Kidney capillary endothelial cell (primary cell): ENCODE results near the gene GCK.
"Not testable (repeated sequence)": the region's sequence is repeated elsewhere in the genome, so short reads cannot be mapped to it uniquely, and the experiment has no call there.

ENCODE experiments used
- DNase-seq: peaks from one replicate; pipeline ENCODE4 v3.0.0-alpha.2; 2018; ENCODE audit warnings: low spot score

GCK gene

GRCh38 chr7:44201813-44202212 lies 12.6 kb upstream of the GCK start:
- no peak for DNase-seq

DNA sequence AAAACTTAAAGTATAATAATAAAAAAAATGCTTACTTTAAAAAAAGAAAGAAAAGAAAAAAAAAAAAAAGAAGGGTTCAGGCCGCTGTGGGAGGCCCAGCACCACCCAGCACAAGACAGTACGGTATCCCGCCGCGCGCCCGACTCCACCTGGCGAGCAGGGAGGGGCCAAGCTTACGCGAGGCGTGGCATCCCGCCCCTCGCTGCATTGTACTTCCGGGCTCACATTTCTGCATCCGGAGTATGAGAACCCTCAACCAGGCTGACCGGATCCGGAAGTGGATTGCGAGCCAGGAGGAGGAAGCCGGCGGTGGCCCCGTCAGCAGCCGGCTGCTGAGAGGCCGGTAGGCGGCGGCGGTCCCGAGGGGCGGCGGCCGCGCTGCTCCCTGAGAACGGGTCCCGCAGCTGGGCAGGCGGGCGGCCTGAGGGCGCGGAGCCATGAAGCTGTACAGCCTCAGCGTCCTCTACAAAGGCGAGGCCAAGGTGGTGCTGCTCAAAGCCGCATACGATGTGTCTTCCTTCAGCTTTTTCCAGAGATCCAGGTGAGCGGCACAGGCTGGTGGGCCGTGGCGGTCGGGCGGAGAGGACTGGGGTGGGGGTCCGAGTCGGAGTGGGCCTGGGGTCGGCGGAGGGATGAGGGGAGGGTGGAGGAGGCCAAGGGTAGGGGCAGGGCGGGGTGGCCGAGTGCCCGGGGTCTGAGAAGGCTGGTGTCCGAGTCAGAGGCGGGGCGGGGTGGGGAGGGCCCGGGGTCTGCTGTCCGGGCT lies 11.6 kb upstream of the GCK start, which contains the start of gene YKT6:
TSS of gene YKT6 (plus strand) at position 280 of the 763 bp plus-strand sequence. CDS start at position 438, 158 bp downstream.
- peak; percentile 89 for DNase-seq

DNA sequence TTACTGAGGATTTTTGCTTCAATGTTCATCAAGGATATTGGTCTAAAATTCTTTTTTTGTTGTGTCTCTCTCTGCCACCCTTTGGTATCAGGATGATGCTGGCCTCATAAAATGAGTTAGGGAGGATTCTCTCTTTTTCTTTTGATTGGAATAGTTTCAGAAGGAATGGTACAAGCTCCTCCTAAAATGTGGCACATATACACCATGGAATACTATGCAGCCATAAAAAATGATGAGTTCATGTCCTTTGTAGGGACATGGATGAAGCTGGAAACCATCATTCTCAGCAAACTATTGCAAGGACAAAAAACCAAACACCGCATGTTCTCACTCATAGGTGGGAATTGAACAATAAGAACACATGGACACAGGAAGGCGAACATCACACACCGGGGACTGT lies 10.9 kb upstream of the GCK start:
- DNase-seq = not testable (repeated sequence)

- no peak for DNase-seq
Observed at GRCh38 chr7:44197474-44197873, 8.2 kb upstream of the GCK start.

- DNase-seq = no peak
Observed at GRCh38 chr7:44196450-44196872, 7.2 kb upstream of the GCK start.

DNA sequence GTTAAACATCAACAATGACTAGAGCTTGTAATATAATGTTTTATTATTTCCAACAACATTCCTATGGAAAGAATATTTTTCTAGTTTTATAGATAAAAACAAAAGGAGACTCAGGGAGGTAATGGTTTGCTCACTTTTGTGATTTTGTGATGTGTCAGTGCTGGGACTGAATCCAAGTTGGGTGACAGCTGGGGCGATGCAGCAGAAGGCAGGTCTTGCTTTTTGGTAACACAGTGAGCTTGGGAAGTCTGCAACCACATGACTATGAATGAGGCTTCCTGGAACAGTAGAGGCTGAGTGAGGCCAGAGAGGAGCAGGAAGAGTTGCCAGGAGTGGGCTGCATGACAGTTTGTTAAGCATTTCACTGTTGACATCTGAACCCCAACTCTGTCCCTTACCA lies 6.7 kb upstream of the GCK start:
- DNase-seq = no peak

GRCh38 chr7:44194562-44195145 lies 5.4 kb upstream of the GCK start:
- DNase-seq = no peak

GRCh38 chr7:44194069-44194468 lies 4.8 kb upstream of the GCK start:
- DNase-seq = no peak

GRCh38 chr7:44193011-44193802 lies 4.0 kb upstream of the GCK start:
- DNase-seq = no peak

GRCh38 chr7:44191171-44191570 lies 1.9 kb upstream of the GCK start:
- no peak for DNase-seq

- DNase-seq = no peak
Observed at GRCh38 chr7:44189993-44190872, 994 bp upstream of the GCK start.

DNA sequence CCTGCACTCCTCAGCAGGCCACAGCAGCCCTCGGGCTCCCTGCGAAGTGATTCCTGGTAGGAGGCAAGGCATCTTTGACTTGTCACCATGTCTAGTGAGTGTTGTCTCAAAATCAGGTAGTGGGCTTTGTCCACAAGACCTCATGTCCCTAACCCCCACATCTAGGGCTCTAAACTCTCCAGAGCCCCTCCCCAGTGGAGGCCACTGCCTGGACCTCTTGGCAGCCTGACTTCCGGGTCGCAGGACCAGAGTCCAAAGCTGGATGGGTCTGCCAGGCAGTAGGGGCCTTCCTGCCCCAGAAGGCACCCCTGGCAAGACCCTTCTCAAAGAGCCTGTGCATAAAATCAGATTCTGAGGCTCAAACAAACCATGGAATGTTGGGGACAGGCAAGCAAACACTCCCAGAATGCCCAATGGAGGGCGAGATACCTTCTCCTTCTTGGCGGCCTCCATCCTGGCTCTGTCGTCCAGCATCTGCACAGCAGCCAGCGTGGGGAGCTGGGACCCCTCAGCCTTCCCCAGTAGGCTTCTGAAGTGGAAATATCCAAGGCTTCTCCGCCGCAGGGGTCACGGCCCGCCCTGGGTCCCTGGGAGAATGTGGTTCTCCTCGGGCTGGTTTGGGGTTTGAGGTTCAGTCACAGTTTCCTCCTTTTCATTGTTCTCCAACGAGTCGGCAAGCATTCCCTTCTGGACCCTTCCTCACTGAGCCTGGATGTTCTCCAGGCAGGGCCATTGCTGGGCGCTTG lies 586 bp downstream of the GCK start:
- DNase-seq = no peak

GRCh38 chr7:44187636-44188416 lies 1.4 kb downstream of the GCK start:
- no peak for DNase-seq

DNA sequence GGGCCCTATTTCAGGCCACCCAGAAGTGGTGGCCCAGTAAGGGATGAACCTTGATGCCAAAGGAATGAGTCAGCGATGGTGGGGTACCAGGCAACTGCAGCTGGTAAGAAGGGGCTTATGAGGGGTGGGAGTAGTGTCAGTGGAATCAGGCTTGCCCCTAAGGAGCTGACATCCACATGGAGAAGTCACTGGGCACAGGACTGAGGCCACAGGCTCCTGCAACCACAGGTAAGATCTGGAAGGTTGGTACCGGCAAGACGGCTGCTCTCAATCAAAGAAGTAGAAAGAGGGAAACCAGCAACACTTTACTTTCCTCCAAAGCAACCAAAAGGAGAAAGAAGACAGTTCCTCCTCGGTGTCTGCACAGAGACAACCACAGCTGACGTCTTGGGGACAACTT lies 2.5 kb downstream of the GCK start:
- DNase-seq = no peak

DNA sequence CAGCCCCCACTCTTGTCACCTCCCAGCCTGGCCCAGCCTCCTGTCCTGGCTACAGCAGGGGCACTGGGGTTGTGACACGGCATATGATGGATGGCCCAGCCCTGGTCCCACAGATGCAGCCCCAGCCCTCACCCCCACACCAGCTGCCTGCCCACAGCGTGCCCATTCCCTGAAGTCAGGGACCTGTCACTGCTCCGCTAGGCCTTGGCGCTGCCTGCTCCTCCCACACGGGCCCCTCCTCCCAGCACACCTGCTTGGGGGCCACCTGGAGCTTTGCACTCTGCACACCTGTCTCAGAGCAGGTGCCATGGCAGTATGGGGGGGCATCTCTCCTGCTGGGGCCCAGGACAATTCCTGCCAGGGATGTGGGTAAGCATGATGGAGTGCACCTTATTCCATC lies 3.5 kb downstream of the GCK start:
- DNase-seq = no peak

DNA sequence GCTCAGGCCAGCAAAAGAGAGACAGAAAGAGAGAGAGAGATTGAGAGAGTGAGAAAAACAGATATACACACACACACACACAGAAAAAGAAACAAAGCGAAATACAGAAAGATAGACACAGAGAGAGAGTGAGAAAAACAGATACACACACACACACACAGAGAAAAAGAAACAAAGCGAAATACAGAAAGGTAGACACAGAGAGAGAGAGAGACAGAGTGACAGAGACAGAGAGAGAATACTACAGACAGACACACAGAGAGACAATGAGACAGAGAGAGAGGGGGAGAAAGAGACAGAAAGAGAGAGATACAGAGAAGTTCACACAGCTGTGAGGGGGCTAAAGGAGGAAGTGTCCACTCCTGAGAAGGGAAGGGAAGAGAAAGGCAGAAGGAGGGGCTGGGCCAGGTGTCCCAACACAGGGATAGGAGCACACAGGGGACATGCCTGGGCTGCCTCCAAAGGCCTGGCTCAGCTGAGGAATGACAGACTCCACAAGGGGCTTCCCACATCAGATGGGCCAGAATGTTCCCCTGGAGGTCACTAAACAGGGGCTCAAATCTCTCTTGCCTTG lies 4.3 kb downstream of the GCK start:
- DNase-seq = no peak

DNA sequence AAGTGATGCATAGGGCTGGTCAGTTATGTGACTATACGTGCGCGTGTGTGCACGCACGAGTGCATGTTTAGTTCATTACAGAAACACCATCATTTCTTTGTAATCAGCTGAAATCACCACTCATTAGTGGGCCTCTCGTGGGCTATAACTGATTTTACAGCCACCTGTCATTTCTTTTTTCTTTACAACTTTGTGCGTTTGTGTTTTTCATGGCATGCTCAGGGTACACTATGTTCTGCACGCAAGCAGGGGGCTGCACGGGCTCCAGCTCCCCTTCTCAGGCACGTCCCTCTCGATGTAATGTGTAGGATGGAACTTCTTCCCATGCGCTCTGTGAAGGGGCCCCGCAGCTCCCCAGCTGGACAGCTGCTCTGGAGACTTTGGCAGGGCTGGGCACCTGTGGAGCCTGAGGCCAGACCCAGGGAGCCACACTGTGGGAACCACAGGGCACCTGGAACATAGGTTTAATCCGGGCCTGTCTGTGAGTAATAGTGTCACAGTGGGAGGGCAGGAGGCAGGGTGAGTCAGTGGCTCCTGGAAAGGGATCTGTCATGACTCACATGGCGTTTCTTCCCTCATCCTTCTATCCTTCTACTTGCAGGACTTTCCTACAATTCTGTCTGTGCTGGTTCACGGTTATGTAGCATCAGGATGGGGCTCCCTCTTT lies 4.9 kb downstream of the GCK start:
- peak; percentile 34 for DNase-seq

- DNase-seq = no peak
Observed at GRCh38 chr7:44183386-44183785, 5.9 kb downstream of the GCK start.

DNA sequence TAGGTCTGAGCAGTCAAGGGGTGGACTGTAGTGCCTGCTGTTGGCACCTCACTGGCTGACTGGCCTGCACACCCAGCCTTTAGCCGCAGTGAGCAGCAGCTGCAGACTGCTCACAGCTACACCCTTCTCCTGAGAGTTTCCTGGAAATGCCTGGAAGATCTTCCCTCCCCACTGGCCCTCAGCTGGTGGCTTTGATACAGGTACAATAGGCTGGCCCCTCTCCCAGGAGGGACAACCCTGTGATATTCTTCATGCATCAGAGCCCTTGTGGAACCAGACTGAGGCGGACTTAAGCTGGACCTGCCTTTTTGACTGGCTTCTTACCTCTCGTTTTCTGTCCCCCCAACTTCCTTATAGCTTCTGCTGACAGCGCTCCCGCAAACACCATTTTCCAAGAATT lies 6.4 kb downstream of the GCK start:
- no peak for DNase-seq

- DNase-seq = no peak
Observed at GRCh38 chr7:44180631-44181030, 8.6 kb downstream of the GCK start.
